Right atrium auricular region (tissue), 2 donors: ENCODE results near the gene PLA2G7. TPM values are rescaled to one million over a fixed set of nuclear protein-coding genes. Genes with fewer than 3 reads are reported as not detected.
A peak's percentile ranks its signal among the peaks of the same experiment; 100 is the strongest.

Experiments used
- DNase-seq: peaks from one replicate; pipeline ENCODE4 v3.0.0-alpha.2; 2019; ENCODE audit warnings: low spot score
- H3K27ac ChIP-seq, 2 donors: fragments of 200-600 bp; sonication (generic); 1 replicate in 1 of 2; 2 replicates in 1 of 2; pipeline ENCODE4 v1.5.1; 2016 to 2019
- H3K27me3 ChIP-seq, 2 donors: fragments of 200-600 bp; sonication (generic); one replicate each; pipeline versions ENCODE4 v1.5.1 to v1.6.0; 2017 to 2019
- H3K36me3 ChIP-seq: fragments of 200-600 bp; sonication (generic); one replicate; pipeline ENCODE4 v1.5.1; 2016
- H3K4me1 ChIP-seq, 2 donors: fragments of 200-600 bp; sonication (generic); one replicate each; pipeline versions ENCODE4 v1.5.1 to v1.6.0; 2017 to 2019
- H3K4me3 ChIP-seq, 2 donors: fragments of 200-600 bp; sonication (generic); 1 replicate in 1 of 2; 2 replicates in 1 of 2; pipeline ENCODE4 v1.5.1; 2017 to 2019; ENCODE audit warnings: mild to moderate bottlenecking in 1 of 2, moderate library complexity in 1 of 2
- H3K9me3 ChIP-seq, 2 donors: fragments of 200-600 bp; sonication (generic); one replicate each; pipeline ENCODE4 v1.5.1; 2019
- total RNA-seq, 2 donors: library from RNA; depleted of rRNA; stranded (reverse); fragments of >200 nt; gene quantifications; one replicate each; pipeline ENCODE4 v1.1.0, GENCODE V29; 2016
- TF ChIP-seq, protein P1 (sequence below), 2 donors: fragments of 200-600 bp; sonication (generic); IDR thresholded peaks; one replicate each; pipeline ENCODE4 v1.5.1; 2019; ENCODE audit warnings: antibody characterized with exemption in 2 of 2

The PLA2G7 gene
- total RNA-seq, 2 donors from 2014 or later, result 0.26 to 0.63 TPM

DNA sequence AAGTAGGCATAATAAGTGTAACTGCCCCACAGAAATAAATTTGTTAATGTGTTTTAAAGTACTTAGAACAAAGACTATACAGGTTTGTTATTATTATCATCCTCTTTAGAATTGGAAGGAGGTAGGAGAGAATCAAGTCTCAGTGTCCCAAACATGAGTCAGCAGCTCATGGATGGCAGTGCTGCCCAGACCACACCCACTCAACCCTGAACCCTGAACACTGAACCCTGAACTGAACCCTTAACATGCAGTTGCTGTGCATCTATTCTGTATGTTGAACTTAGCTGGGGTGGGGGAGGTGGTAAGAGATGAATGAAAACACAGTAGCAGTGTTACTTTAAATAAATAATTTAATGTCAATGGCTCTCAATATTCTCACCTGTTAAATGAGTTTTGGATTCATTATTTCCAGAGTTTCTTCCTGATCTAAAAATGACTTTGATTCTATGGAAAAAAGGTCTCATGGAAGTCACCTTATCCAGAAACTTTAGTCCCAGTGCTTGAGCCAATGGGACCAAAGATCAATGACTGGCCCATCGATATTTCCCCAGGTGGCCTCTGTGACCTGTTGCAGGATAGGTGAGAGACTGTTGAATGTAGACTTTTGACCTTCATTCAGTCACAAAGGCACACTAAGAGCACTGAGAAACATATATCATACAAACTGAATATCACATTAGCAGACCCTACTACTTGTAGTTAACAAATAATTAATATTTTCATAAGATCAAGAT lies 8.4 kb upstream of the PLA2G7 start:
- H3K36me3 ChIP-seq, result no peaks in the 10 kb centered on the region
- H3K9me3 ChIP-seq, result no peaks in the 10 kb centered on the region
- H3K27me3 ChIP-seq, result no peaks in the 10 kb centered on the region
- DNase-seq, result no peak
- no peaks in the 10 kb centered on the region for H3K4me1 ChIP-seq
- no peak overlapping the region for H3K27ac ChIP-seq
- H3K4me3 ChIP-seq, result no peak overlapping the region
- TF ChIP-seq, protein P1, sequence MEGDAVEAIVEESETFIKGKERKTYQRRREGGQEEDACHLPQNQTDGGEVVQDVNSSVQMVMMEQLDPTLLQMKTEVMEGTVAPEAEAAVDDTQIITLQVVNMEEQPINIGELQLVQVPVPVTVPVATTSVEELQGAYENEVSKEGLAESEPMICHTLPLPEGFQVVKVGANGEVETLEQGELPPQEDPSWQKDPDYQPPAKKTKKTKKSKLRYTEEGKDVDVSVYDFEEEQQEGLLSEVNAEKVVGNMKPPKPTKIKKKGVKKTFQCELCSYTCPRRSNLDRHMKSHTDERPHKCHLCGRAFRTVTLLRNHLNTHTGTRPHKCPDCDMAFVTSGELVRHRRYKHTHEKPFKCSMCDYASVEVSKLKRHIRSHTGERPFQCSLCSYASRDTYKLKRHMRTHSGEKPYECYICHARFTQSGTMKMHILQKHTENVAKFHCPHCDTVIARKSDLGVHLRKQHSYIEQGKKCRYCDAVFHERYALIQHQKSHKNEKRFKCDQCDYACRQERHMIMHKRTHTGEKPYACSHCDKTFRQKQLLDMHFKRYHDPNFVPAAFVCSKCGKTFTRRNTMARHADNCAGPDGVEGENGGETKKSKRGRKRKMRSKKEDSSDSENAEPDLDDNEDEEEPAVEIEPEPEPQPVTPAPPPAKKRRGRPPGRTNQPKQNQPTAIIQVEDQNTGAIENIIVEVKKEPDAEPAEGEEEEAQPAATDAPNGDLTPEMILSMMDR (IDR thresholded peaks at IDR 0.05), result no peak

DNA sequence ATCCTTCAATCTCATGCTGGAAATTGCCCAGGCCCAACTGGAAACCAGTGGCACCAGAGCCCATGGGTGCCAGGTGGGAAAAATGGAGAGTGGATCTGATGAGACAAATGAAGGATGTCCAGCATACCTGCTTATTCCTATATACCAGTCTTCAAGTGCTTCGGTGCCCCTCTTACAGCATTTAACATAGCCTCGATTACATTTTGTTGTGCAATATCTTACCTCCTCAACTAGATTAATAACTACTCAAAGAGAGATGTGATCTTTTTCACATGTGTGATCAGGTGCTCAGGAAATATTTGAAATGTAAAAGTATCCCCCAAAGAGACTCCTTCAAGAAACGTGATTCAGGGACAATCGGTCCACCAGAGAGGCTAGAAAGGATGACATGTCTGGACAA lies 6.7 kb upstream of the PLA2G7 start:
- no peak for DNase-seq
- TF ChIP-seq, protein P1 (IDR thresholded peaks at IDR 0.05), result no peak
- Histone ChIP-seq H3K4me1 (no peaks in the 10 kb centered on the region), H3K4me3 (no peak overlapping the region), H3K36me3 (no peaks in the 10 kb centered on the region), H3K27ac (no peak overlapping the region), H3K27me3 (no peaks in the 10 kb centered on the region), H3K9me3 (no peaks in the 10 kb centered on the region)

DNA sequence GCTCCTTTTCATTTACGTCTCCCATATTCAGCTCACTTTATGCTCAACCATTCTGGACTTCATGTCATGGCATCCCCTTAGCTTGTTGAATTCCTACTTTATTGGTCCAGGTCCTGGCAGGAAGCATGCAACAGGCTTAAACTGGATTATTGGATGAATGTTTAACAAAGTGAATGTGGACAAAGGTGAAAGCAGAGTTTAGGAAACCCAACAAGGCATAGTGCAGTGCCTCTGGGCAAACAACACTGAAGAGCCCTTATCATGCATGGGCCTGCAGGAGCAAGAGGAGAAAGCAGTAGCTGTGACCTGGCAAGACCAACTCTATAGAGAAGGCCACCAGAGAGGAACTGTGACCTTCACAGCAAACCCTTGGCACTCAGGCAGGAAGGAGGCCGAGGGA lies 6.3 kb upstream of the PLA2G7 start:
- H3K4me1 ChIP-seq, result no peaks in the 10 kb centered on the region
- H3K27ac ChIP-seq, result no peak overlapping the region
- TF ChIP-seq, protein P1 (IDR thresholded peaks at IDR 0.05), result no peak
- DNase-seq, result no peak
- H3K9me3 ChIP-seq, result no peaks in the 10 kb centered on the region
- no peaks in the 10 kb centered on the region for H3K27me3 ChIP-seq
- no peaks in the 10 kb centered on the region for H3K36me3 ChIP-seq
- H3K4me3 ChIP-seq, result no peak overlapping the region

DNA sequence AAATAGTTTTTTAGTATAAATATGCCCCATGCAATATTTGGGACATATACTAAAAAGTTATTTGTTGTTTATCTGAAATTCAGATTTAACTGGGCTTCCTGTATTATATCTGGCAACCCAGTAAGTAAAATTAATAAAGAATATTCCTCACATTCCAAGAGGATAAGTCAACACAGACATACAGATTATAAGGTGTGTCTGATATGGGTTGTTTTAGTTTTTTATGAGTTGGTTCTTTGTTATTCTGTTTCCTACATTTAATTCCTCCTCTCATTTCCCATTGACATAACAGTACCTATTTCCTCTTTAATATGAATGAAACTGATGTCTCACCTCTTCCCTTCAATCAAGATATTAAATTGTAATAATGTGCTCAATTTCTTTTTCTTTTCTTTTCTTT lies 1.7 kb upstream of the PLA2G7 start:
- Histone ChIP-seq H3K9me3 (no peaks in the 10 kb centered on the region), H3K4me3 (no peak overlapping the region), H3K36me3 (no peaks in the 10 kb centered on the region), H3K27me3 (no peaks in the 10 kb centered on the region), H3K4me1 (peaks cover 0 to 10% of the 10 kb centered on the region in 2 donors), H3K27ac (no peak overlapping the region)
- TF ChIP-seq, protein P1 (IDR thresholded peaks at IDR 0.05), result no peak
- DNase-seq, result no peak

DNA sequence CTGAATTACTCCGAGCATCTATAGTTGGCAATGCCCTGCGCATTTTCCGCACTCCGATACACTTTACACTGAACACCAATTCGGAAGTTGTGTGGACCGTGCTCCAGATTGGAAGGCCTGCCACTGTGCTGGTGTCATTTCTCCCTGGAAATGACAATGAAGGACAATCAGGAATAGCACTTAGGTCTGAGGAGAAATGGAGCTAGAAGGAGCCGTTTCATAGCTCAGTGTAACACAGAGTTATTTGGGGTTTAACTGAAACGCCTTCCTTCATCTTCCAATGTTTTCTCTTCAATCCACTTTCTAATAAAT lies 501 bp upstream of the PLA2G7 start:
- H3K4me3 ChIP-seq, result peak overlapping the region; percentile 44 to 70
- DNase-seq, result no peak
- H3K4me1 ChIP-seq, result peaks cover 0 to 10% of the 10 kb centered on the region in 2 donors
- no peak overlapping the region for H3K27ac ChIP-seq
- no peaks in the 10 kb centered on the region for H3K36me3 ChIP-seq
- no peaks in the 10 kb centered on the region for H3K9me3 ChIP-seq
- TF ChIP-seq, protein P1 (IDR thresholded peaks at IDR 0.05), result no peak
- no peaks in the 10 kb centered on the region for H3K27me3 ChIP-seq

- H3K27ac ChIP-seq, result no peak overlapping the region
- DNase-seq, result no peak
- TF ChIP-seq, protein P1 (IDR thresholded peaks at IDR 0.05), result no peak
- no peaks in the 10 kb centered on the region for H3K9me3 ChIP-seq
- H3K4me3 ChIP-seq, result no peak overlapping the region
- H3K36me3 ChIP-seq, result no peaks in the 10 kb centered on the region
- H3K4me1 ChIP-seq, result peaks cover 0 to 10% of the 10 kb centered on the region in 2 donors
- H3K27me3 ChIP-seq, result no peaks in the 10 kb centered on the region
Observed at GRCh38 chr6:46733341-46733801, 1.8 kb downstream of the PLA2G7 start.
